Lower lobe of right lung (tissue), 2 donors: ENCODE results near the gene RPP25L. TPM values are rescaled to one million over a fixed set of nuclear protein-coding genes. Genes with fewer than 3 reads are reported as not detected.
A peak's percentile ranks its signal among the peaks of the same experiment; 100 is the strongest.

ENCODE experiments used
- ATAC-seq, 2 donors: fragments of 200-7000 bp; cut with Tn5 transposase; one replicate each; pipeline ENCODE4 v1.9.1; 2020 to 2022; ENCODE audit warnings: mild to moderate bottlenecking in 2 of 2, moderate library complexity in 2 of 2
- DNase-seq: peaks from one replicate; pipeline ENCODE4 v3.0.0-alpha.2; 2020
- H3K27ac ChIP-seq: fragments of 200-600 bp; one replicate; pipeline ENCODE4 v1.8.0; 2022
- H3K27me3 ChIP-seq: fragments of 200-600 bp; one replicate; pipeline ENCODE4 v1.8.0; 2022; ENCODE audit warnings: low read depth
- H3K36me3 ChIP-seq: fragments of 200-600 bp; one replicate; pipeline ENCODE4 v1.8.0; 2022; ENCODE audit warnings: mild to moderate bottlenecking
- H3K4me1 ChIP-seq: fragments of 200-600 bp; one replicate; pipeline ENCODE4 v1.8.0; 2022
- H3K4me3 ChIP-seq: fragments of 200-600 bp; one replicate; pipeline ENCODE4 v1.8.0; 2022; ENCODE audit warnings: mild to moderate bottlenecking
- H3K9me3 ChIP-seq: fragments of 200-600 bp; one replicate; pipeline ENCODE4 v1.8.0; 2022
- intact Hi-C: fragments of 100-400 bp; cut with DNase I; formaldehyde crosslinking; loops from one replicate; pipeline ENCODE4 v1.11.0; 2022
- total RNA-seq: library from RNA; stranded (reverse); fragmentation: NEBNext Ultra II Directional; extraction: Animal tissue kit (Norgen Biotek cat#: 25700); gene quantifications from one replicate; pipeline ENCODE4 v1.2.1, GENCODE V29; 2021
- TF ChIP-seq, protein P1 (sequence below): fragments of 200-600 bp; IDR thresholded peaks from one replicate; pipeline ENCODE4 v1.8.0; 2022; ENCODE audit warnings: antibody characterized with exemption, mild to moderate bottlenecking
- donor health status: DM: no; HTN: yes; CAD: no; lungs with severe emphysema.

RPP25L gene
- total RNA-seq, 1 donor from 2014 or later: 16.5 TPM

DNA sequence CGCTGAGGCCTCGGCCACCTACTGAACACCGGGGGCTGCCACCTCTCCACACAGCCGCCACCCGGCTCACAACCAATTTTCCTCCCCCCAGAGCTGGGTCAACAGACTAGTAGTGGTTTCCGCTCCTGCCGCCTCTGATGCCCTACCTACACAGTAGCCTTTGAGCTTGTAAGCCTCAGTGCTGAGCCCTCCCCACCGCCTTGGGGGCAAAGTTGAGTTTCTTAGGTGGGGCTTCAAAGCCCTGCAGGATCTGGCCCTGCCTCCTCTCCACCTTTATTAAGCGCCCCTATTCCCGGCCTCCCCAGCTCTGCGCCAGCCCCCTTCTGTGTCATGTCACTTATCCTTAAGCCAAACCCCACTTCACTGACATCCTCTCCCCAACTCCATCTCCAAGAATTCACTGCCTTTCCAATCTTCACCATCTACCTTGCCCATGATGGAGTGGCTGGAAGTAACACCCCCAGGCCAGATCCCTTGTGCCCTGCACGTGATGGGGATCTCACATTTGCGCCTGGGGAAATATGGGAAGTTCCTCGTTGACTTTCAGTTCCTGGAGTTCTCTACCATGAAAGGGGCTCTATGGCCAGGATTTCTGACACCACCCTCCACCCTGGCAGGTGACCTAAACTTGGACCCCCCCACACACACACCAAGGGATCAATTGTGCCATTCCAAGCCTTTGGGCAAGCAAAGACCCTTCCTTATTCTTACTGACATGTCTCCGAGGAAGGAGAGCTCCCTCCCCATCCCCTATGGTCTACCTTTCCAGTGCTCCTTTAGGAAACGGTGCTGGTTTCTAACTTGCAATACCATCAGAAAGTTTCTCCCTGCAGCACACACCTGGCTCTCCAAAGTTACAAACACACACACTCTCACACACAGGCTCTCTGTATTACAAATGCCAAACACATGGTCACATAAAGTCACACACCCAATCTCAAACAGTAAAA lies 19.7 kb downstream of the RPP25L start:
- TF ChIP-seq, protein P1, sequence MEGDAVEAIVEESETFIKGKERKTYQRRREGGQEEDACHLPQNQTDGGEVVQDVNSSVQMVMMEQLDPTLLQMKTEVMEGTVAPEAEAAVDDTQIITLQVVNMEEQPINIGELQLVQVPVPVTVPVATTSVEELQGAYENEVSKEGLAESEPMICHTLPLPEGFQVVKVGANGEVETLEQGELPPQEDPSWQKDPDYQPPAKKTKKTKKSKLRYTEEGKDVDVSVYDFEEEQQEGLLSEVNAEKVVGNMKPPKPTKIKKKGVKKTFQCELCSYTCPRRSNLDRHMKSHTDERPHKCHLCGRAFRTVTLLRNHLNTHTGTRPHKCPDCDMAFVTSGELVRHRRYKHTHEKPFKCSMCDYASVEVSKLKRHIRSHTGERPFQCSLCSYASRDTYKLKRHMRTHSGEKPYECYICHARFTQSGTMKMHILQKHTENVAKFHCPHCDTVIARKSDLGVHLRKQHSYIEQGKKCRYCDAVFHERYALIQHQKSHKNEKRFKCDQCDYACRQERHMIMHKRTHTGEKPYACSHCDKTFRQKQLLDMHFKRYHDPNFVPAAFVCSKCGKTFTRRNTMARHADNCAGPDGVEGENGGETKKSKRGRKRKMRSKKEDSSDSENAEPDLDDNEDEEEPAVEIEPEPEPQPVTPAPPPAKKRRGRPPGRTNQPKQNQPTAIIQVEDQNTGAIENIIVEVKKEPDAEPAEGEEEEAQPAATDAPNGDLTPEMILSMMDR: peak; percentile 16
- ATAC-seq (no peak), DNase-seq (no peak)
- Histone ChIP-seq H3K36me3 (no peaks in the 10 kb centered on the region), H3K4me1 (peaks cover 38% of the 10 kb centered on the region), H3K27me3 (peaks cover 65% of the 10 kb centered on the region), H3K4me3 (peak overlapping the region; percentile 50), H3K27ac (no peak overlapping the region), H3K9me3 (no peaks in the 10 kb centered on the region)
- intact Hi-C loops: no loop called here

DNA sequence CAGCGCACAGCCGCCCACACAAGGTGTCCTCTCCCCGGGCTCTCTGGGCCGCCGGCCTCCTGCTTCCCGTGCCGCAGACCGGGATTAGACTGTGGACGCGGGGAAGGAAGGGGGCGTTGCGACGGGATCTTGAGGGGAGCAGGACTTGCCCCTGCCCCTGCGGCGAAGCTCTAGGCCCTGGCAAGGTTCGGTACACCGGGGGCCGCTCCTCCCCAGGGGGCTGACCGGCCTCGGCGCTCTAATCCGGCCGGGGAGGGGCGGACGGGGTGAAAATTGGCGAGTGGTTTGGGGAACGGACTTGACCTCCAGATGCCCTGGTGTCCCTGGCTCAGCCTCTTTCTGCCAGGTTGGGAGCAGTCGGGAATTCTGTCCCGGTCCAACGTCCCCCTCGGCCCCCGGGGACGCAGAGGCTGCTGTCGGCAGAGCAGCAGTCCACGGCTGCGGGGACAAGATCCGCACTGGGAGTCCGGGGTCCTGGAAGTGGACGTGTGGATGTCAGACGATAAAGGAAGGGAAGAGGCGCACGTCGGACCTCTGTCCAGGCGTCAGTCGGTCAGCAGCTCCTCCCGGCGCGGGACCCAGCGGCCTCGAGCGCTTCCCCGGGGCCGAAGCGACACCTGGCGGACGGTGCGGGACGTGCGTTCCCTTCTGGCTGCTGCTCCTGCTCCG lies 20.5 kb downstream of the RPP25L start:
- intact Hi-C loops: no loop called here
- no peaks in the 10 kb centered on the region for H3K36me3 ChIP-seq
- TF ChIP-seq, protein P1: peak; percentile 96
- no peaks in the 10 kb centered on the region for H3K9me3 ChIP-seq
- DNase-seq: peak; percentile 90
- peaks cover 38% of the 10 kb centered on the region for H3K4me1 ChIP-seq
- peaks cover 73% of the 10 kb centered on the region for H3K27me3 ChIP-seq
- H3K4me3 ChIP-seq: peak overlapping the region; percentile 50
- H3K27ac ChIP-seq: no peak overlapping the region
- ATAC-seq: peak; percentile 91 to 94

DNA sequence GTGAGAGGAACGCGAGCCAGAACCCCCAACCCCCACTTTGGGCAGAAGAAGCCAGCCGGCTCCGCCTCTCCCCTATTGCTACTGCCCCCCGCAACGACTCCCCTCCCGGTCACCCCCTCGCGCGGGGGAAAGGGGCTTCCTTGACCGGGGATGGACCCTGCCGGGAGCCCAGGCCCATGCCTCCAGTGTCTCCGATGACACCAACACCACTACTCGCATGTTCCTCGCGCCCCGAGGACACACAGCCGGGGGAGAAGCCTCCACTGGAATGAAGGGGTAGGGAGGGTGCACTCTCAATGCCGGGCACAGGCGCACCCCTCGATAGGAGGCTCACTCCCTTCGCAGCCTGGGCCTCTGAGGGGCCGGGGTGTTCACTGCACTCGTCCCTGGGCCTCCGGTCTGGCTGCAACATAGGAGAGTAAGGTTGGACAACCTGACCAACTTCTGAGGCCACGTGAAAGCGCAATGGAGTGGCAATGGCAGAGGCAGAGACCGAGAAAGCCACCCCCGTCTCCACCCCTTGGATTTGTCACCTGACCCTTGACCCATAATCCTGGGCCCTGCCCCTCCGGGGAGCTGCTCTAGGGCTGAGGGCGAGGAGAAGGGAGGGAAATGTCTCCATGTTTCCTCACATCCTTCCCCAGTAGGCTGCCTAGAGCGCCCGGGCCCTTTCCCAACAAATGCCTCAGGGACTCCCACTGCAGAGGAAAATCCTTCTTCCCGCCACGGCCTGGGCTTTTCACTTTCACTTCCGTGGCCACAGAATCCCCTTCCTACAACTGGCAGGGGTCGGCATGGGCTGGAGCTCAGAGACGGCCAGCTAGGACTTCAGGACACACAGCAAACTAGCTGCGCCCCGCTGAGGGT lies 21.3 kb downstream of the RPP25L start:
- H3K9me3 ChIP-seq: no peaks in the 10 kb centered on the region
- DNase-seq (peak; percentile 49), ATAC-seq (peak in 1 of 2 donors; percentile 10)
- intact Hi-C loops: no loop called here
- peaks cover 38% of the 10 kb centered on the region for H3K4me1 ChIP-seq
- H3K36me3 ChIP-seq: no peaks in the 10 kb centered on the region
- TF ChIP-seq, protein P1: no peak
- H3K27ac ChIP-seq: no peak overlapping the region
- H3K4me3 ChIP-seq: peak overlapping the region; percentile 50
- H3K27me3 ChIP-seq: peaks cover 80% of the 10 kb centered on the region

DNA sequence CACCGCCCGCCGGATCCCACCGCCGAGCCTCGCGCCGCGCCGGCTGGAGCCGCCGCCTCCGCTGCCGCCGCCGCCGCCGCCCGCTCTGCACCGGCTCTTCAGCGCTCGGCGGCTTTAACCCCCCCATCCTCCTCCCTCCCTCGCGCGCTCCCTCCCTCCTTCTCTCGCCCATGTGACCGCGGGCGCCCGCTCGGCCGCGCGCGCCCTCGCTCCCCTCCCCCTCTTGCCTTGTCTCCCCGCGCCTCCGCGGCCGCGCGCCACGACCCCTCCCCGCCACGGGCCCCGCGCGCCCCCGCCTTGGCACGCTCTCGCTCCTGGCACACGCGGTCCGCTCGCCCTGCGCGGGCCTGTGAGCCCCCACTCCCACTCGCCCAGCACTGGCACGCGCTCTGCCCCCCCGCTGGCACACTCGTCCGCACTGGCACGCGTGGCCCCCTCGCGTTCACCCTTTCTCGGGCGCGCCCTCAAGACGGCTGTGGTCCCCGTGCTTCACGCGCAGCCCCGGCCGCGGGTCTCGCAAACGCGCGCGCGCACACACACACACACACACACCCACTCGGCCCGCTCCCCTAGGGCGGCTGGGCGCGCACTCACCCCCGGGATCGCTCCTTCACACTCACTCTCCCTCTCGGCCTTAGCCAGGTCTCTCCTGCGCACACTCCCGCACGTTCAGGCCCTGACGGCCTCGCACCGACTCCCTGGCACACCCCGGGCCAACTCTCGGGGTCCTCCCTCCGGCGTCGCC lies 22.1 kb downstream of the RPP25L start, which contains the start of gene CNTFR:
Gene CNTFR, minus strand, starts transcription at position 89 of the 745 bp plus-strand sequence. CDS start 20,743 bp downstream, outside the sequence.
- H3K27me3 ChIP-seq: peaks cover 88% of the 10 kb centered on the region
- no peaks in the 10 kb centered on the region for H3K9me3 ChIP-seq
- DNase-seq (peak; percentile 46), ATAC-seq (peak in 1 of 2 donors; percentile 8)
- TF ChIP-seq, protein P1: no peak
- peaks cover 38% of the 10 kb centered on the region for H3K4me1 ChIP-seq
- H3K27ac ChIP-seq: no peak within 1 kb of the TSS
- no peaks in the 10 kb centered on the region for H3K36me3 ChIP-seq
- peak within 1 kb of the TSS; percentile 50 for H3K4me3 ChIP-seq
- intact Hi-C loops: no loop called here
